ENCODE data around the gene TPP1.

The TPP1 gene

GRCh38 chr11:6606471-6607189 is 12.6 kb downstream of the TPP1 start:
- DNase-seq (ENCODE audit: low read depth), result peak; percentile 92
- TF ChIP-seq, protein P1, sequence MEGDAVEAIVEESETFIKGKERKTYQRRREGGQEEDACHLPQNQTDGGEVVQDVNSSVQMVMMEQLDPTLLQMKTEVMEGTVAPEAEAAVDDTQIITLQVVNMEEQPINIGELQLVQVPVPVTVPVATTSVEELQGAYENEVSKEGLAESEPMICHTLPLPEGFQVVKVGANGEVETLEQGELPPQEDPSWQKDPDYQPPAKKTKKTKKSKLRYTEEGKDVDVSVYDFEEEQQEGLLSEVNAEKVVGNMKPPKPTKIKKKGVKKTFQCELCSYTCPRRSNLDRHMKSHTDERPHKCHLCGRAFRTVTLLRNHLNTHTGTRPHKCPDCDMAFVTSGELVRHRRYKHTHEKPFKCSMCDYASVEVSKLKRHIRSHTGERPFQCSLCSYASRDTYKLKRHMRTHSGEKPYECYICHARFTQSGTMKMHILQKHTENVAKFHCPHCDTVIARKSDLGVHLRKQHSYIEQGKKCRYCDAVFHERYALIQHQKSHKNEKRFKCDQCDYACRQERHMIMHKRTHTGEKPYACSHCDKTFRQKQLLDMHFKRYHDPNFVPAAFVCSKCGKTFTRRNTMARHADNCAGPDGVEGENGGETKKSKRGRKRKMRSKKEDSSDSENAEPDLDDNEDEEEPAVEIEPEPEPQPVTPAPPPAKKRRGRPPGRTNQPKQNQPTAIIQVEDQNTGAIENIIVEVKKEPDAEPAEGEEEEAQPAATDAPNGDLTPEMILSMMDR (conservative IDR thresholded peaks at IDR 0.05; ENCODE audit: low read length), result no peak
- H3K4me3 ChIP-seq (ENCODE audit: low read length), result peak overlapping the region; percentile 46

DNA sequence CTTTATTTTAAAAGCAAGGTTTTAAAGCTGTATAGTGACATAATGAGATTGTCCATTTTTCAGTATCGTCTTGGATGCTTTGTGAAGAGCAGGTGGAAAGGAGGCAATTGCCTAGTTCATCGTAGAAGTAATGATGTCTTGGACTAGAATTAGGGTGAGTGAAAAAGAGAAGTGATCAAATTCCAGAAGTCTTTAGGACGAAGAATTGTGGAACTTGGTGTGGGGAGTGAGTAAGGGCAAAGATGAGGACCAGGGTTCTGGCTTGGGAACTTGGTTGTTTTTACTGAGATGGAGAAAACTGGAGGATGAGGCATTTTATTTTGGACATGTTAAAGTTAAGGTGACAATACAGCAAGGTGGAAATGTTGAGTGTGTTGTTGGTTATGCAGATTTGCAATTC is 14.4 kb downstream of the TPP1 start:
- no peak for DNase-seq (ENCODE audit: low read depth)
- peak overlapping the region; percentile 99 for H3K4me3 ChIP-seq (ENCODE audit: low read length)
- TF ChIP-seq, protein P1 (conservative IDR thresholded peaks at IDR 0.05; ENCODE audit: low read length), result no peak

- H3K4me3 ChIP-seq (ENCODE audit: low read length), result peak overlapping the region; percentile 99
- DNase-seq (ENCODE audit: low read depth), result peak; percentile 68
- TF ChIP-seq, protein P1 (conservative IDR thresholded peaks at IDR 0.05; ENCODE audit: low read length), result peak; percentile 39
Measured at GRCh38 chr11:6604081-6604626, 15.1 kb downstream of the TPP1 start.

DNA sequence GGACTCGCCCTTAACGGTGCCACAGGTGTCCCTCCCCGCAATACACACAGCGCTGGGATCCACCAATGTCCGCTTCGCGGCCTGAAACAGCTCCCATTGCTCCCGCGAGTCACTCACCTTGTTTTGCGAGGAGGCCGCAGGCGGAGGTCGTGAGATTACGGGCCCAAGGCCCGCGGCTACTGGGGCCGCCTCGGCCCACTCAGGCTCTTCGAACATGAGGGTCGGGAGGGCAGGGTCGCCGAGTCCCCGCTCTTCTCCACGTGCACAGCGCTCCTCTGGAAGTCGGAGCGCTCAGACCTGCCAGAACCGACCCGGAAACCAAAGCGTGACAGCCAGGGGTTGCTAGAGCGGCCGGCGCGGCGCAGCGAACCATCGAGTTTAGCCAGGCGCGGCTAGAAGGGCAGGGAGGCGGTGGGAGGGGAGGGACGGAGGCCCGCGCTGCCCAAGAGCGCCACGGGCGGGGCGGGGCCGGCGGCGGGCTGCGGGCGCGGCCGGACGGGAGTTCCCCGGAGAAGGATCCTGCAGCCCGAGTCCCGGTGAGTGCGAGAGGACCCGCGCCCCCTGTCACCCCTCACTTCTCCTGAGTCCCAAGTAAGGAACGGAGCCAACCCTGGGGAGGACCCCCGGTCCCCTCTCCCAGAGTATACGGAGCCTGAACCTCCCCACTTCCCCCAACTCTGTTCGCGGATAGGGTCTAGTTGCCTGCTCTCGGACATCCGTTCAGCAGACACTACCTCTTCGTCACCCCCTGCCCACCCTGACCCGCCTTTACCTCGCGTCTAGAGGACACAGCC is 15.7 kb downstream of the TPP1 start, which contains the start of the genes ILK and RRP8:
TSS of gene ILK (plus strand) at position 488 of the 794 bp plus-strand sequence. CDS start 498 bp downstream, outside the sequence.
TSS of gene RRP8 (minus strand) at position 330 of the 794 bp plus-strand sequence. CDS start at position 216, 114 bp downstream.
- H3K4me3 ChIP-seq (ENCODE audit: low read length), result peak within 1 kb of the TSS; percentile 99
- TF ChIP-seq, protein P1 (conservative IDR thresholded peaks at IDR 0.05; ENCODE audit: low read length), result peak; percentile 18; the same call in 1 of the 2 replicates
- peak; percentile 87 for DNase-seq (ENCODE audit: low read depth)

DNA sequence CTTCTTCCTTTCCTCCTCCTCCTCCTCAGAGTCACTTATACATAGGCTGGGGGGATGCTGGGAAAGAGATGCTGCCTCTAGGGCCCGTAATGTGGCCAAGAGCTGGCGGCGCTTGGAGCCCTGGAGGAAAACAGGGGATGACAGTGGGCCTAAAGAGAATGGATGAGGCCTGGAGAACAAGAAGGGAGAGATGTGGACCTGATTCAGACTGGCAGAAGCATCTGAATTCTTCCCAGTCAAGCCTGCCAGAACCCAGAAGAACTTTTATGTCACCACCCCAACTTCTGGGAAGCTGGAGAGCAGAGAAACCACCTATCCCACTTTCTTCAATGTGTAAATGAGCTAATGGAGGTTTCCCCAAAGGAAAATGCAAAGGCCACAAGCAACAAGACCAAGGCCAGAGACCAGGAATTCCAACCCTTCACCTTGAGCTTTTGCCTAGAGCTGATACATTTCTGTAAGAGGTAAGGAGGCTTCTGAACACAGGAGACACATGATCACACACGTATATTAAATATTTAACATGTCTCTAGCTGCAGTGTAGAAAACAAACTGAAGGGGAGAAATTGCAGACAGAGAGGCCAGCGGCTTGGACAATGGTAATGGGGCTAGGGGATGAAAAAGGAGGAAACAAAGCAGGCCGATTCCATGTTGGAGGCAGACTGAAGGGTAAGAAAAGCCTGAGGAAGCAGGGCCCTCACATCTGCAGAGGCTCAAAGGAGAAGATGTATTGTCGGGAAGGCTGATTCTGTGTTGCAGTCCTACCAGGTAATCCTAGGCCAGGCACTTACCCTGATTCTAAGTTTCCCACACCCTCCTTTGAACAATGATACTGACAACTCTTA is 16.9 kb downstream of the TPP1 start:
- DNase-seq (ENCODE audit: low read depth), result no peak
- TF ChIP-seq, protein P1 (conservative IDR thresholded peaks at IDR 0.05; ENCODE audit: low read length), result no peak; the same call in 1 of the 2 replicates

GRCh38 chr11:6601041-6601461 is 18.2 kb downstream of the TPP1 start:
- no peak overlapping the region for H3K4me3 ChIP-seq (ENCODE audit: low read length)
- TF ChIP-seq, protein P1 (conservative IDR thresholded peaks at IDR 0.05; ENCODE audit: low read length), result no peak
- no peak for DNase-seq (ENCODE audit: low read depth)

More for the DNA sequence above, 16.9 kb downstream of the TPP1 start:
- peak overlapping the region; percentile 99 for H3K4me3 ChIP-seq (ENCODE audit: low read length)

All from AG10803 (cell line).